Central memory CD4-positive, alpha-beta T cell (primary cell): ENCODE data around the gene RAD50.
"Not testable (repeated sequence)": the region's sequence is repeated elsewhere in the genome, so short reads cannot be mapped to it uniquely, and the experiment has no call there.

Experiments
- DNase-seq: peaks from one replicate; pipeline ENCODE4 v3.0.0; 2022

The RAD50 gene

GRCh38 chr5:132557478-132558172 lies 848 bp downstream of the RAD50 start:
- no peak for DNase-seq

- DNase-seq = no peak
Measured at GRCh38 chr5:132559383-132560060, 2.7 kb downstream of the RAD50 start.

GRCh38 chr5:132561601-132562000 lies 4.8 kb downstream of the RAD50 start:
- no peak for DNase-seq

GRCh38 chr5:132564555-132564954 lies 7.8 kb downstream of the RAD50 start:
- not testable (repeated sequence) for DNase-seq

GRCh38 chr5:132566657-132567056 lies 9.9 kb downstream of the RAD50 start:
- DNase-seq = no peak

- DNase-seq = no peak
Measured at GRCh38 chr5:132576123-132576522, 19.3 kb downstream of the RAD50 start.

- DNase-seq = not testable (repeated sequence)
Measured at GRCh38 chr5:132584560-132584959, 27.8 kb downstream of the RAD50 start.

- no peak for DNase-seq
Measured at GRCh38 chr5:132586063-132586462, 29.3 kb downstream of the RAD50 start.

- DNase-seq = no peak
Measured at GRCh38 chr5:132589467-132589866, 32.7 kb downstream of the RAD50 start.

- no peak for DNase-seq
Measured at GRCh38 chr5:132591145-132591544, 34.4 kb downstream of the RAD50 start.

- no peak for DNase-seq
Measured at GRCh38 chr5:132592521-132592920, 35.7 kb downstream of the RAD50 start.

- DNase-seq = no peak
Measured at GRCh38 chr5:132594170-132594569, 37.4 kb downstream of the RAD50 start.

- no peak for DNase-seq
Measured at GRCh38 chr5:132595624-132596023, 38.8 kb downstream of the RAD50 start.

GRCh38 chr5:132601071-132601728 lies 44.4 kb downstream of the RAD50 start:
- DNase-seq = no peak

- no peak for DNase-seq
Measured at GRCh38 chr5:132607095-132607494, 50.3 kb downstream of the RAD50 start.

GRCh38 chr5:132608107-132608506 lies 51.3 kb downstream of the RAD50 start:
- DNase-seq = no peak

GRCh38 chr5:132611965-132612364 lies 55.2 kb downstream of the RAD50 start:
- DNase-seq = no peak

GRCh38 chr5:132612846-132613245 lies 56.1 kb downstream of the RAD50 start:
- DNase-seq = no peak

- DNase-seq = no peak
Measured at GRCh38 chr5:132621699-132622098, 64.9 kb downstream of the RAD50 start.

- DNase-seq = no peak
Measured at GRCh38 chr5:132622608-132623007, 65.8 kb downstream of the RAD50 start.

- no peak for DNase-seq
Measured at GRCh38 chr5:132627470-132627869, 70.7 kb downstream of the RAD50 start.

- DNase-seq = no peak
Measured at GRCh38 chr5:132628814-132629213, 72.0 kb downstream of the RAD50 start.

GRCh38 chr5:132629230-132629944 lies 72.6 kb downstream of the RAD50 start:
- no peak for DNase-seq
